PFSK-1 (cell line): Measurements from ENCODE around the gene NOP56.

Experiments
- FOXP2 ChIP-seq: optimal IDR thresholded peaks from 2 replicates; pipeline ENCODE3; 2011; ENCODE audit warnings: borderline replicate concordance, control low read depth, inconsistent platforms; ENCODE audit not compliant: insufficient read depth; ENCODE audit errors: extremely low read length, extremely low read depth
- POLR2AphosphoS5 ChIP-seq: IDR thresholded peaks from 2 replicates; pipeline ENCODE4 v1.6.1; 2012; ENCODE audit warnings: low read depth, mild to moderate bottlenecking, control low read depth, low read length, moderate library complexity
- SIN3A ChIP-seq: IDR thresholded peaks from 2 replicates; pipeline ENCODE4 v1.6.1; 2012; ENCODE audit warnings: mild to moderate bottlenecking, low read length, moderate library complexity, borderline replicate concordance; ENCODE audit not compliant: insufficient read depth
- TAF1 ChIP-seq: IDR thresholded peaks from 2 replicates; pipeline ENCODE4 v1.6.1; 2012; ENCODE audit warnings: low read length, control low read depth, borderline replicate concordance; ENCODE audit not compliant: insufficient read depth
- TF ChIP-seq, protein P1 (sequence below), 2 experiments: IDR thresholded peaks; 2 replicates each; pipeline versions ENCODE4 v1.6.1 to v1.8.0; 2011 to 2012; ENCODE audit warnings: low read depth in 2 of 2, low read length in 2 of 2, control low read depth in 1 of 2, inconsistent platforms in 1 of 2, mild to moderate bottlenecking in 1 of 2, moderate library complexity in 1 of 2; ENCODE audit not compliant: insufficient read depth in 1 of 2

Gene NOP56

DNA sequence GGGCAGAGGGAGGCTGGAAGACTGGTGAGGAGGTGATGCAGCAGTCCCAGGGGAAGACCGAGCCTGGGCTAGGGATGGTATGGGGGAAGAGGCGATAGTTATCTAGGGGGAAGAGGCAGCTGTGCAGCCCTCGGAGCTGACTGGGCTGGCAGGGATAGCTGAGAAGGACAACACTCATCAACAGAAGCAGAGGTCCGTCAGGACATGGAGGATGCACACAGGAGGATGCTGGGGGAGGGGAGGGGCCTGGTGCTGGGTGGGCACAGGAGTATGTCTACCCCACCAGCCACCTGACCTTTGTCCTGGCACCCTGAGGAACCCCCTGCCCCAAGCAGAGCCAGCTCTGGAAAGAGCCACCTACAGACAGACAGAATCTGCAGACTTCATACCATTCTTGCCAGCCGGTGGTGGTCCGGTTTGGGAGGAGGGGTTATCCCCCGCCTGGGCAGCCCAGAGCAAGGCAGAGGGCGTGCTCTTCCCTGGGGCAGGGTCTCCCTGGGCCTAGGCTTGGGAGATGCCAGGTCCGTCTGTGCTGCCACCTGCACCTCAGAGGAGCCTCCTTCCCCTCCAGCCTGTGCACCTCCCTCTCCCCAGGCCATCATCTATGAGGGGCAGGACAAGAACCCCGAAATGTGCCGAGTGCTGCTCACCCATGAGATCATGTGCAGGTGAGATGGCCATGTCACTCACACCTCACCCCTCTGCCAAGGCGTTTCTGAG is 55.1 kb downstream of the NOP56 start:
- TF ChIP-seq FOXP2 = no peak
- no peak for TF ChIP-seq TAF1
- TF ChIP-seq POLR2AphosphoS5 = no peak
- TF ChIP-seq, protein P1, sequence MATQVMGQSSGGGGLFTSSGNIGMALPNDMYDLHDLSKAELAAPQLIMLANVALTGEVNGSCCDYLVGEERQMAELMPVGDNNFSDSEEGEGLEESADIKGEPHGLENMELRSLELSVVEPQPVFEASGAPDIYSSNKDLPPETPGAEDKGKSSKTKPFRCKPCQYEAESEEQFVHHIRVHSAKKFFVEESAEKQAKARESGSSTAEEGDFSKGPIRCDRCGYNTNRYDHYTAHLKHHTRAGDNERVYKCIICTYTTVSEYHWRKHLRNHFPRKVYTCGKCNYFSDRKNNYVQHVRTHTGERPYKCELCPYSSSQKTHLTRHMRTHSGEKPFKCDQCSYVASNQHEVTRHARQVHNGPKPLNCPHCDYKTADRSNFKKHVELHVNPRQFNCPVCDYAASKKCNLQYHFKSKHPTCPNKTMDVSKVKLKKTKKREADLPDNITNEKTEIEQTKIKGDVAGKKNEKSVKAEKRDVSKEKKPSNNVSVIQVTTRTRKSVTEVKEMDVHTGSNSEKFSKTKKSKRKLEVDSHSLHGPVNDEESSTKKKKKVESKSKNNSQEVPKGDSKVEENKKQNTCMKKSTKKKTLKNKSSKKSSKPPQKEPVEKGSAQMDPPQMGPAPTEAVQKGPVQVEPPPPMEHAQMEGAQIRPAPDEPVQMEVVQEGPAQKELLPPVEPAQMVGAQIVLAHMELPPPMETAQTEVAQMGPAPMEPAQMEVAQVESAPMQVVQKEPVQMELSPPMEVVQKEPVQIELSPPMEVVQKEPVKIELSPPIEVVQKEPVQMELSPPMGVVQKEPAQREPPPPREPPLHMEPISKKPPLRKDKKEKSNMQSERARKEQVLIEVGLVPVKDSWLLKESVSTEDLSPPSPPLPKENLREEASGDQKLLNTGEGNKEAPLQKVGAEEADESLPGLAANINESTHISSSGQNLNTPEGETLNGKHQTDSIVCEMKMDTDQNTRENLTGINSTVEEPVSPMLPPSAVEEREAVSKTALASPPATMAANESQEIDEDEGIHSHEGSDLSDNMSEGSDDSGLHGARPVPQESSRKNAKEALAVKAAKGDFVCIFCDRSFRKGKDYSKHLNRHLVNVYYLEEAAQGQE (IDR thresholded peaks at IDR 0.05; ENCODE audit: insufficient read depth in 1 of 2, low read depth in 2 of 2, low read length in 2 of 2) = no peak
- no peak for TF ChIP-seq SIN3A
